ENCODE data around the gene ZFYVE16. TPM values are rescaled to one million over a fixed set of nuclear protein-coding genes. Genes with fewer than 3 reads are reported as not detected.

Gene ZFYVE16
- total RNA-seq, 1 experiment from 2014 or later = 52.7 TPM

DNA sequence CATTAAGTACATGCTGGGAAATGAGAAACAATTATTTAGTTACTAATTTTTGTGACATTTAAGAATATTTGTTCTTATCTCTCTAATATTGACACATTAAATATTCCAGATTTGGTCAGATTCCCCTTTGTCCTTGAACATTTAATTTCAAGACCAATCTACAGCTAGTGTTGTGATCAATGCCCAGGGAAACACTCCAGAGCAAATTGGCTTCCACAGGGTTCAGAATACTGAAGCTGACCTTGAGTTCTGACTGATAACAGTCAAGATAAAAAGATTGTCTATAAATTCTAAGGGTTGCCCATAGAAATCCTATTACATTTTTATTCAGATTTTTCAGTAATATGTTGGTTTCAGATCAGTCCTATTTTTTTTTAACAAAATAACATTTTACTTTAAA is 31.3 kb downstream of the ZFYVE16 start:
- H3K4me1 Mint-ChIP-seq (ENCODE audit: low read depth, unreplicated experiment) = no peaks in the 10 kb centered on the region
- no peak overlapping the region for H3K27ac Mint-ChIP-seq (ENCODE audit: unreplicated experiment)
- H3K9me3 Mint-ChIP-seq (ENCODE audit: low read depth, unreplicated experiment) = no peaks in the 10 kb centered on the region
- intact Hi-C loops (cut with micrococcal nuclease; ENCODE audit: unreplicated experiment) = no loop called here
- CTCF ChIA-PET = no interaction called here
- peaks cover 6% of the 10 kb centered on the region for H3K36me3 Mint-ChIP-seq (ENCODE audit: insufficient read depth, unreplicated experiment)
- no peaks in the 10 kb centered on the region for H3K27me3 Mint-ChIP-seq (ENCODE audit: unreplicated experiment)
- no TSS peak for BruUV-seq (replicated peaks)
- TF ChIP-seq, protein P1, sequence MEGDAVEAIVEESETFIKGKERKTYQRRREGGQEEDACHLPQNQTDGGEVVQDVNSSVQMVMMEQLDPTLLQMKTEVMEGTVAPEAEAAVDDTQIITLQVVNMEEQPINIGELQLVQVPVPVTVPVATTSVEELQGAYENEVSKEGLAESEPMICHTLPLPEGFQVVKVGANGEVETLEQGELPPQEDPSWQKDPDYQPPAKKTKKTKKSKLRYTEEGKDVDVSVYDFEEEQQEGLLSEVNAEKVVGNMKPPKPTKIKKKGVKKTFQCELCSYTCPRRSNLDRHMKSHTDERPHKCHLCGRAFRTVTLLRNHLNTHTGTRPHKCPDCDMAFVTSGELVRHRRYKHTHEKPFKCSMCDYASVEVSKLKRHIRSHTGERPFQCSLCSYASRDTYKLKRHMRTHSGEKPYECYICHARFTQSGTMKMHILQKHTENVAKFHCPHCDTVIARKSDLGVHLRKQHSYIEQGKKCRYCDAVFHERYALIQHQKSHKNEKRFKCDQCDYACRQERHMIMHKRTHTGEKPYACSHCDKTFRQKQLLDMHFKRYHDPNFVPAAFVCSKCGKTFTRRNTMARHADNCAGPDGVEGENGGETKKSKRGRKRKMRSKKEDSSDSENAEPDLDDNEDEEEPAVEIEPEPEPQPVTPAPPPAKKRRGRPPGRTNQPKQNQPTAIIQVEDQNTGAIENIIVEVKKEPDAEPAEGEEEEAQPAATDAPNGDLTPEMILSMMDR (IDR thresholded peaks at IDR 0.05; ENCODE audit: unreplicated experiment) = no peak
- no peak for DNase-seq
- H3K4me3 Mint-ChIP-seq (ENCODE audit: low read depth, unreplicated experiment) = no peak overlapping the region

DNA sequence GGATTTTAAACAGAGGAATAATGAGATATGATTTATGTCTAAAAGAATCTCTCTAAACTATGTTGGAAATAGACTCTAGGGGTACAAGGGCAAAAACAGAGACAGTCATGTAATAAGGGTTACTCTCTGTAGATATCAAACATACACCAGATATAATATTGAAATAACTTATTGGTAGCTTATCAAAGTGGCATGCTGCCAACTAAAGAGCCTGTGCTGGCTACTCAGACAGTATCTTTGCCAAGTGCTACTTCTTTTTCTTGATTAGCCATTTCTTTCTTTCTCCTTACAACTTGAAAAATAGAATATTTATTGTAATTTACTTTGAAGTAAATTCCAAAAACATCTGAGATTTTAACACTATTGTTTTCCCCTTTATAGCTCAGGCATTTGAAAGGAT is 34.9 kb downstream of the ZFYVE16 start:
- BruUV-seq (replicated peaks) = no TSS peak
- H3K27me3 Mint-ChIP-seq (ENCODE audit: unreplicated experiment) = no peaks in the 10 kb centered on the region
- H3K4me1 Mint-ChIP-seq (ENCODE audit: low read depth, unreplicated experiment) = no peaks in the 10 kb centered on the region
- H3K27ac Mint-ChIP-seq (ENCODE audit: unreplicated experiment) = no peak overlapping the region
- no peak overlapping the region for H3K4me3 Mint-ChIP-seq (ENCODE audit: low read depth, unreplicated experiment)
- CTCF ChIA-PET = no interaction called here
- H3K9me3 Mint-ChIP-seq (ENCODE audit: low read depth, unreplicated experiment) = no peaks in the 10 kb centered on the region
- DNase-seq = no peak
- intact Hi-C loops (cut with micrococcal nuclease; ENCODE audit: unreplicated experiment) = no loop called here
- H3K36me3 Mint-ChIP-seq (ENCODE audit: insufficient read depth, unreplicated experiment) = peaks cover 3% of the 10 kb centered on the region
- TF ChIP-seq, protein P1 (IDR thresholded peaks at IDR 0.05; ENCODE audit: unreplicated experiment) = no peak

DNA sequence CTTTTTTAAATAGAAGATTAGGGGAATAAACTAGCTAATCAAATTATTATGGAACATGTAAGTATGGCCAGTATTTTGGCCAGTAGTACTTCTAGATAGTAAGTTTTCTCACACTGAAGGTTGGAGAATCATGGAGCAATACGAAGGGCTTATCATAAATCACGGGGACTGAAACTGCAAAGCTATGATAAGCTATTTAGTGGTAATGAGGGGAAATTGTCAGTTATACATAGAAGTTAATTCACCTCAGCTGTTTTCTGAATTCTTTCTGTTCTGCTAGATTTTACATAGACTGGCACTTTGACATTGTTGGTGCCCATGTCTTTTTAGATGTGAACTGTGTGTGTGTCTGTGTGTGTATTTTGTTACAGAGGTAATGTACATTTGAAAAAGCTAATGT is 45.5 kb downstream of the ZFYVE16 start:
- H3K9me3 Mint-ChIP-seq (ENCODE audit: low read depth, unreplicated experiment) = no peaks in the 10 kb centered on the region
- intact Hi-C loops (cut with micrococcal nuclease; ENCODE audit: unreplicated experiment) = no loop called here
- no peak overlapping the region for H3K27ac Mint-ChIP-seq (ENCODE audit: unreplicated experiment)
- H3K4me3 Mint-ChIP-seq (ENCODE audit: low read depth, unreplicated experiment) = no peak overlapping the region
- BruUV-seq (replicated peaks) = no TSS peak
- DNase-seq = no peak
- H3K4me1 Mint-ChIP-seq (ENCODE audit: low read depth, unreplicated experiment) = no peaks in the 10 kb centered on the region
- H3K36me3 Mint-ChIP-seq (ENCODE audit: insufficient read depth, unreplicated experiment) = peaks cover 16% of the 10 kb centered on the region
- CTCF ChIA-PET = no interaction called here
- TF ChIP-seq, protein P1 (IDR thresholded peaks at IDR 0.05; ENCODE audit: unreplicated experiment) = no peak
- no peaks in the 10 kb centered on the region for H3K27me3 Mint-ChIP-seq (ENCODE audit: unreplicated experiment)

DNA sequence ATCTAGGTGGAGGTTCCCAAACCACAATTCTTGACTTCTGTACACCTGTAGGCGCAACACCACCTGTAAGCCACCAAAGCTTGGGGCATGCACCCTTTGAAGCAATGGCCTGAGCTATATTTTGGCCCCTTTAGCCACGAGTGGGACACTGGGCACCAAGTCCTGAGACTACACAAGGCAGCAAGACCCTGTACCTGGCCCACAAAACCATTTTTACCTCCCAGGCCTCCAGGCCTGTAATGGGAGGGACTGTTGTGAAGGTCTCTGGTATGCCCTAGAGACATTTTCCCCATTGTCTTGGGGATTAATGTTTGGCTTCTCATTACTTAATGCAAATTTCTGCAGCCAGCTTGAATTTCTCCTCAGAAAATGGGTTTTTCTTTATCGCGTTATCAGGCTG is 55.4 kb downstream of the ZFYVE16 start:
- peaks cover 15% of the 10 kb centered on the region for H3K36me3 Mint-ChIP-seq (ENCODE audit: insufficient read depth, unreplicated experiment)
- TF ChIP-seq, protein P1 (IDR thresholded peaks at IDR 0.05; ENCODE audit: unreplicated experiment) = no peak
- CTCF ChIA-PET = no interaction called here

More for the DNA sequence above, 55.4 kb downstream of the ZFYVE16 start:
- Mint-ChIP-seq H3K27me3 (ENCODE audit: unreplicated experiment) (no peaks in the 10 kb centered on the region), H3K4me1 (ENCODE audit: low read depth, unreplicated experiment) (peaks cover 19% of the 10 kb centered on the region), H3K27ac (ENCODE audit: unreplicated experiment) (no peak overlapping the region), H3K4me3 (ENCODE audit: low read depth, unreplicated experiment) (no peak overlapping the region), H3K9me3 (ENCODE audit: low read depth, unreplicated experiment) (peaks cover 5% of the 10 kb centered on the region)
- no peak for DNase-seq
- BruUV-seq (replicated peaks) = no TSS peak
- intact Hi-C loops (cut with micrococcal nuclease; ENCODE audit: unreplicated experiment) = no loop called here

Measured in Calu3 (cell line).